GM18868 (cell line): ENCODE measurements around the gene ACO1.
A peak's percentile ranks its signal among the peaks of the same experiment; 100 is the strongest.

Source experiments
- ATAC-seq: cut with Tn5 transposase; IDR thresholded peaks from one replicate; pipeline ENCODE4 v1.9.1; 2021; ENCODE audit warnings: mild to moderate bottlenecking, moderate library complexity; ENCODE audit not compliant: unreplicated experiment

ACO1 gene

DNA sequence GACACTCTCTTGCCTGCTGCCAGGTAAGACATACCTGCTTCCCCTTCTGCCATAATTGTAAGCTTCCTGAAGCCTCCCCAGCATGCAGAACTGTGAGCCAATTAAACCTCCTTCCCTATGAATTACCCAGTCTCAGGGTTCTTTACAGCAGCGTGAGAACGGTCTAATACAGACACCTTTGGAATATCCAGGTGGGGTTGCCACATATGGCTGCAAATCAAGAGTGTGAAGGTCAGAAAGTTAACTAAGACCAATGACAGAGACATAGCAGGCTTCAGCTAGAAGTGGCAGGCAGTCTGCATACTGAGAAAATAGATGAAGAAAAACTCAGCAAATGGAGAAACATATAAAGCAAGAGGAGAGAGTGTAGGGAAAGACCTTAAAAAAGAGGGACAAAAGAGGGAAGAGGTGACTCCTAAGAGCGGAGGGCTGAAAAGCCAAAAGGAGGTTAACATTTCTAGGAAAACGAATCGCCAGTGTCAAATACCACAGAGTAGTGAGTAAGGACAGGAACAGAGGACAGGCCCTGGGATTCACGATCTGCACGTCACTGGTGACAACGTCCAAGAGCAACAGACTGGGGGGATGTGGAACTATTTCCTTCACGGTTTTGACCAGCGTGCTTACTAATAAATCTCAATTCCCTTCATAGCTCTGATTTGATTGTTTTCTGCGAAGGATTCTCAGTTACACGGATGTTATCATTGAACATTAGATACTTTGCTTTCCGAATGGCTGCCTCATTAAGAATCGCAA is 1.7 kb upstream of the ACO1 start:
- ATAC-seq: no peak

DNA sequence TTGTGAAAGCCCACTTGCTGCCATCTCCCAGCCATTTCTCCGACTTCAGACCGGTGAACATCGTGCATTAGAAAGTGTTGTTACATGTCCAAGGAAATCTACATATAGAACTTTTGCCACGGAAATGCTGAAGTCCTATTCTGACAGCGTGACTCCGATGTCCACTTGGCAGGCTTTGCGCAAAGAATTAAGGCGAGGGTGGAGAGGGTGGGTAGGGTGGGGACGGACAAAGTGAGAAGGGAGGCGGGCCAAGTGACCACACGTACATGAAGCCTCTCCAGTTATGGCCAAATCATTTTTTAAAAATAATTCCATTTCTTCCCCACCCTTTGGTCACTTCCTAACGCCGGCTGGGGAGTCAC is 460 bp upstream of the ACO1 start:
- no peak for ATAC-seq

GRCh38 chr9:32385152-32385884 is 875 bp downstream of the ACO1 start:
- no peak for ATAC-seq

DNA sequence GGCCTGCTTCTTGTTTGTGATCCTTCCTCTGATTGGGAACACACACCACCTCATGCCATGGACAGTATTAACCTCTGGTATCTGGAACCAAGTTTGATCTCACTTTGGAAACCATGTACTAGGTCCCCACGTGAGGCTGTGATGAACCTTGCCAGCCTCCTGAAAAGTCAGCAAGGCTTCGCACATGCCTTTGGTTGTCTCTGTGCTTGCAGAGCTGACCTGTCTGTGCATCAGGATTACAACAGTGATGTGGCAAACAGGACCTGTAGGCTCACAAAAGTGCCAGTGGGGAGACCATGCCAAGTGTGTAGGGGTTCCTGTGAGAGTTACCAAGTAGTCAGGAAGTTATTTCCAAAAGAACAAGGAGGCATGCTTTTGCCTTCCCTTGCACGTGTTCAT is 1.4 kb downstream of the ACO1 start:
- ATAC-seq: no peak

DNA sequence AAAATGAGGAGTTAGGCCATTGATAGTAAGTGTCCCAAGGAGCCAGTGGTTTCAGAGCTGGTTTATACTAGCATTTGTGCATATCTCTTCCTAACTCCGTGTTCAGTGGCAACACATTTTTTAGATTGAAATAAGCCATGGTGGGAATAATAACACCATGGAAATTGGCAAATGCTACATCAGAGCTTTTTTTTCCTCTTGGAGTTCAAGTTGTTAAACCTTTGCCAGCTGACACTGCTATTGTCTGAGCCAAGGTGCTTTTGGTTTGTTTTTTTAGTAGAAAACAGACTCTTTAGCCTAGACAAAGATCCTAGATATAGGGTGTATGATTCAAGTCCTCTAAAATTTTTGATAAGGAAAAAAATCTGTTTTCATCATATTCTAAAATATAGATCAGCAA is 2.8 kb downstream of the ACO1 start:
- ATAC-seq: no peak

DNA sequence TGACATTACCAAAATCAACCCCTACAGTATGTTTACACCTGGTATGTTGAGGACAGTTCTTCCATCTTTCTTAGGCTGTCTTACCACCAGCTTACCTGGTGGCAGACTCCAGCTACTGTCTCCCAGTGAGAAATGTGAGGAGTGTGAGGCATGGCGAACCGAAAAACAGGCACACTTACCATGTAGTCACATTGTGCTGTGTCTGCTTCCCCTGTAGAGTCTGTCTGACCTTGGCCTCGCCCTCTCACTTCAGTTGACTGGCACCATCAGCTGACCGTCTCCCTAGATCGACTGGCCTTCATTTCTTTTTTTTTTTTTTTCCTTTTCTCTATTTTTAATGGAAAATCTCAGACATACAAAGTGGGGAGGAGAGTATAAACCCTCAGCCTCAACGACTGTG is 4.9 kb downstream of the ACO1 start:
- no peak for ATAC-seq

DNA sequence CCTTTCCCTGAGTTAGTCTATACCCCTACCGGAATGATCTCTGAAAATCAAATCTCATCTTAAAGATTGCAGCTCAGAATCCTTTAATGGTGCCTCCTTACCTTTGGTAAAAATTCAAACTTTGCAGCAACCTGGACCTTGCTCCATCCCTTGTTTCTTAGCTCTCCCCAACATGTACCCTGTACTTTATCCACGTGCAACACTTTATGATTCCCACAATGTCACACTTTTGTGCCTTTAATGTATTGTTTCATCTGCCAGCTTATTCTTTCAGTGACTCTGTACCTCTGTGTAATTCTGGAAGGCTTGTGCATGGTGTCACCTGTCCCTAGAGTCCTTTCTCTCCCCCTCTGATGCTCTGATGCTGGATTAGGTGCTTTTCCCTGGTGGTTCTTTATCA is 9.5 kb downstream of the ACO1 start:
- no peak for ATAC-seq

- no peak for ATAC-seq
These were observed 10.1 kb downstream of the ACO1 start for GRCh38 chr9:32394381-32395049.

GRCh38 chr9:32395510-32396216 is 11.2 kb downstream of the ACO1 start:
- no peak for ATAC-seq

DNA sequence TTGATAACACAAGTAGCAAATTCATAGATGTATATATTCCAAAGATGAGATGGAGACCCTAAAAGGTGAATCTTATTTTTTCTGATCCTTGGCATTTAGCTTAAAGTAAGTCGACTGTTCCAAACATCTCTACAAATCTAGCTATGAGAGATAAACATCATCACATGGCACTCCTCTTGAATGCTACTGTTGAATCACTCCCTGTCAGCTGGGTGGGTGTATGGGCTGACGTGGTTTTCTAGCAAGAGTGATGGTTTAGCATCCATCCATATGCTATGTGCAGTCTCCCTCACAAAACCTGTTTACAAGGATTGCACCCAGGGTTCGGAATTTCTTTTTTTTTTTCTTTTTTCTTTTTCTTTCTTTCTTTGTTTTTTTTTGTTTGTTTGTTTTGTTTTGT is 13.8 kb downstream of the ACO1 start:
- ATAC-seq: no peak

DNA sequence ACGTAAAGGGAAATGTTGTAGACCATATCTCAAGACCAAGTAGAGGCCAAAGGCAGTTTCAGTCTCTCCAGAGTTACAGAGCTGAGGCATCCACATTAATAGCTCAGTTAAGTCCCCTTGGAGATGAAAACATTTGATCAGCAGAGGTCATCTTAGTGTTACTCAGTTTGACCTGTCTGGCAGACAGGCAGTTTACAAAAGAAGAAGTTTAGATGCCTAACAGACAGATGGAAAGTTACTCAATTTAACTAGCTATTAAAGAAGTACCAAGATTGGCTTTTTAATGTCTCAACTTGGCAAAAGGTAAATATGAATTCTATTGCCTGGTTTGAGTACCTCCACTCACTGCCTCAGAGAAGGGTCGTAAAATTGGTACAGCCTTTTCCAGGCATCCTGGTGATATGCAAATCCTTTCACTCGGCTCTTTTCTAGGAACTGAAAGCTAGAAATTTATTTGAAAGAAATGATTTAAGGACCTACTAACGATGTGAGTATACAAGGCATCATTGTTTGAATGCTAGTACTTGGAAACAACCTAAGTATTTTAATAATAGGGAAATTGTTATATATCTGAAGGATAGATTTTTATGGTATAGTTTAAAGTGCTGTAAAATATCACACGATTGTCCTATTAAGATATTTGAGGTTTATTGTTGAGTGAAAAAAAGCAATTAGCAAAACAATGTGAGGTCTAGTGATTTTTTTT is 14.8 kb downstream of the ACO1 start:
- no peak for ATAC-seq

GRCh38 chr9:32401488-32401887 is 17.0 kb downstream of the ACO1 start:
- peak; percentile 36 for ATAC-seq

GRCh38 chr9:32403567-32404260 is 19.3 kb downstream of the ACO1 start:
- ATAC-seq: peak; percentile 44

DNA sequence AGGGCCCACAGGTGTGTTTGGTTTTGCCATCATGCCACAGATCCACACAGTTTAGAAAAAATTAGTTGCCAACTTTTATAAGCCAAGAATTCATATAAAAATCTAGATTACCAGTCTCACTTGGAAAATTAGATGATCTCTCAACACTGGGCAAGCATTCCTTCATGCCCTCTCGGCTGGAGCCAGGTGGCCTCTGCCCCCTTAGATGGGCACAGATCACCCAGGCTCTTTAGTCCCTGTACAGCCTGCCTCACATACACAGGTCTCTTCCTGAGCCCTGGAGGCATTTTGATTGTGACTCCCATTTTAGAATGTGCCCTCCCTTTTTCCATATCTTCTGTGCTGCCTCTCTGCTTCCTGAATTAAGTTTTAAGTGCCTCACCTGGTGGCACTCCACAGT is 20.0 kb downstream of the ACO1 start:
- peak; percentile 3 for ATAC-seq

DNA sequence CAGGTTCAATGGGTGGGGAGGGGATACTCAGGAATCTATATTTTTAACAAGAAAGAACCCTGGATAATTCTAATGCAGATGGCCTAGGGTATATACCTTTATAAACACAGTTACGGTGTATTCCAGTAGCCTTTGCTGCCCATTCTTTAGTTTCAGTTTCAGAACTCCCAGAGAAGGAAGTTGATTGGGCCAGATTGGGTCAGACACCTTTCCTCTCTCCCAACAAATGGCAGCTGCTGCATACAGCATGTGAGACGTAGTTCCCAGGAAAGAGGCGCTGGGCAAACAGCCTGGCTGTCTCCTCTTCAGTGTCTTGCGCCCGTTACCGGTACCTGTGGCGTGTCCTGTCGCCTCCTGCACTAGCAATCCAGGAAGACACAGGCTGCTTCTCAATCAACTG is 20.4 kb downstream of the ACO1 start:
- ATAC-seq: peak; percentile 45

- ATAC-seq: no peak
These were observed 21.1 kb downstream of the ACO1 start for GRCh38 chr9:32405506-32405905.

- no peak for ATAC-seq
These were observed 21.6 kb downstream of the ACO1 start for GRCh38 chr9:32406046-32406445.

DNA sequence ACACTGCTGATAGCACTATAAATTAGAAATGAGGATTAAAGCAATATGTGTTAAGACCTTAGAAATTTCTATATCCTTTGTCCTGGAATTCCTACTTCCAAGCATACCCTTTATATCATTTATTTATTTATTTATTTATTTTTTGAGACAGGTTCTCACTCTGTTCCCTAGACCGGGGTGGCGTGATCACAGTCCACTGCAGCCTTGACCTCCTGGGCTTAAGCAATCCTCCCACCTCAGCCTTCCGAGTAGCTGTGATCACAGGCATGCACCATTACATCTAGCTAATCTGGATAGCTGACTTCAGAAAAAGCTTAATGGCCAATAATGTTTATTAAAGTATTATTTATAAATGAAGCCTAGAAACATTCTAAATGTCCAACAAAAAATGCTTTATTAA is 27.3 kb downstream of the ACO1 start:
- no peak for ATAC-seq

DNA sequence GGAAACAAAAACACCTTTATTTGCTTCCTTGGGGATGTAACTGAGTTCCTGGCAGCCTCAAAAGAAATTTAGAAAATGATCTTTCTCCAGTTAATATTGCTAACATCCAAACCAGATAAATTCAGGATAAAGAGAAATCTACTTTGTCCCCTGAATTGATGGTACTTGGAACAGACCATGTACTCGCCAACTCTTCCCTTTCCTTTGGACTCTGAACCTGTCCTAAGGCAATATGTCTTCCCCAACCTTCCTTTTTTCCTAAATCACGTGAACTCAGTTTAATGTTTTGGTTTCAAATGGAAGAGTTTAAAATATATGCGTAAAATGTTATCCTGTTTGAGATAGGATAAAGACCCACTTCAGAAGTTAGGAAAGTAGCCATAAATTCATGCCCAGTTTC is 28.0 kb downstream of the ACO1 start:
- ATAC-seq: no peak

DNA sequence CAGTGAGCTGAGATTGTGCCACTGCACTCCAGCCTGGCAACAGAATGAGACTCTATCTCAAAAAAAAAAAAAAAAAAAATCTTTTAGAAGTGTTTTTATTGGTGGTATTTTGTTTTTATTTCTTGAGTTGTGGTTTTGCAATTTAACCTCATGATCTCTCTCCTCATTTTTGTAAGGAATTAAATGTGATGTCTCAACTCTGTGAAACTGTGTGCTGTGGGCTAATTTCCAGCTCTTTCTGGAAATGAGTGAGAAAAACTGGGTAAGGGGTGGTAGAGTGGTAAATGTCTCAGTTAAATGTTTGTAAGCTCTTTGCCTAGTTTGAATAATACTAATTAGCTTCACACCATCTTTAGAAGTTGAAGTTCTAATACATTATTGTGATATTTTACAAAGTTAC is 29.0 kb downstream of the ACO1 start:
- ATAC-seq: no peak
